Gastroesophageal sphincter (tissue), 4 donors: Measurements from ENCODE around the gene ERBB4. TPM values are rescaled to one million over a fixed set of nuclear protein-coding genes. Genes with fewer than 3 reads are reported as not detected.

Source experiments
- ATAC-seq: fragments of 150-250 bp; one replicate; pipeline ENCODE4 v1.9.1; 2016; ENCODE audit warnings: mild to moderate bottlenecking, moderate library complexity
- H3K27ac ChIP-seq, 4 donors: fragments of 200-600 bp; sonication (generic) in 3 of 4; 1 replicate in 3 of 4; 2 replicates in 1 of 4; pipeline ENCODE4 v1.5.1; 2016 to 2019
- H3K27me3 ChIP-seq: fragments of 200-600 bp; sonication (generic); one replicate; pipeline ENCODE4 v1.5.1; 2019
- H3K36me3 ChIP-seq, 2 donors: fragments of 200-600 bp; sonication (generic); one replicate each; pipeline ENCODE4 v1.5.1; 2019; ENCODE audit warnings: control low read depth in 1 of 2
- H3K4me1 ChIP-seq, 3 donors: fragments of 200-600 bp; sonication (generic); 1 replicate in 2 of 3; 2 replicates in 1 of 3; pipeline ENCODE4 v1.5.1; 2016 to 2019; ENCODE audit warnings: control low read depth in 2 of 3
- H3K4me3 ChIP-seq, 2 donors: fragments of 200-600 bp; sonication (generic); one replicate each; pipeline ENCODE4 v1.5.1; 2019; ENCODE audit warnings: mild to moderate bottlenecking in 1 of 2, moderate library complexity in 1 of 2
- H3K9me3 ChIP-seq, 3 donors: fragments of 200-600 bp; sonication (generic); one replicate each; pipeline ENCODE4 v1.5.1; 2017 to 2019; ENCODE audit warnings: control low read depth in 2 of 3
- CTCF ChIP-seq, 4 experiments: fragments of 200-600 bp in 2 of 4; fragments of 450-650 bp in 2 of 4; sonication (generic) in 1 of 4; IDR thresholded peaks; one replicate each; pipeline ENCODE4 v1.5.1; 2017 to 2019; ENCODE audit warnings: antibody characterized with exemption in 4 of 4, mild to moderate bottlenecking in 2 of 4, moderate library complexity in 2 of 4
- EP300 ChIP-seq: sonication (generic); formaldehyde crosslinking; IDR thresholded peaks from one replicate; pipeline ENCODE4 v1.6.1; 2017; ENCODE audit warnings: antibody characterized with exemption, mild to moderate bottlenecking
- POLR2A ChIP-seq, 2 donors: fragments of 450-650 bp; IDR thresholded peaks; one replicate each; pipeline ENCODE4 v1.6.1; 2017; ENCODE audit warnings: antibody characterized with exemption in 2 of 2, mild to moderate bottlenecking in 2 of 2, moderate library complexity in 1 of 2
- POLR2AphosphoS5 ChIP-seq: sonication (generic); formaldehyde crosslinking; IDR thresholded peaks from one replicate; pipeline ENCODE4 v1.6.1; 2017; ENCODE audit warnings: antibody characterized with exemption
- WGBS, 2 donors: methylation state at CpG; one replicate each; pipeline ENCODE4 v1.1.5; 2018; ENCODE audit warnings: low coverage in 1 of 2; 5-methylcytosine and 5-hydroxymethylcytosine counted together
- total RNA-seq, 4 donors: library from RNA; depleted of rRNA; stranded (reverse); fragments of >200 nt; gene quantifications; one replicate each; pipeline ENCODE4 v1.1.0, GENCODE V29; 2016

ERBB4 gene
- total RNA-seq, 4 donors from 2014 or later = 0.16 to 0.92 (median 0.50) TPM

GRCh38 chr2:212274215-212274614 is 264.4 kb downstream of the ERBB4 start:
- no peaks in the 10 kb centered on the region for H3K27me3 ChIP-seq
- H3K4me3 ChIP-seq = no peak overlapping the region
- TF ChIP-seq CTCF (IDR thresholded peaks at IDR 0.05) (no peak), POLR2A (IDR thresholded peaks at IDR 0.05) (no peak), EP300 (no peak)
- H3K27ac ChIP-seq = no peak overlapping the region
- H3K9me3 ChIP-seq = no peaks in the 10 kb centered on the region
- ATAC-seq = no peak
- H3K36me3 ChIP-seq = no peaks in the 10 kb centered on the region
- no peaks in the 10 kb centered on the region for H3K4me1 ChIP-seq
- 75 to 92% methylated on average over 2 of the region's 2 CpGs for whole genome bisulfite sequencing, 2 donors

- Histone ChIP-seq H3K4me1 (no peaks in the 10 kb centered on the region), H3K27ac (no peak overlapping the region), H3K27me3 (no peaks in the 10 kb centered on the region), H3K4me3 (no peak overlapping the region), H3K36me3 (no peaks in the 10 kb centered on the region), H3K9me3 (no peaks in the 10 kb centered on the region)
- TF ChIP-seq EP300 (no peak), CTCF (IDR thresholded peaks at IDR 0.05) (no peak), POLR2A (IDR thresholded peaks at IDR 0.05) (no peak), POLR2AphosphoS5 (no peak)
- no peak for ATAC-seq
- WGBS, 2 donors = 40 to 42% methylated on average over 3 of the region's 3 CpGs
Observed at GRCh38 chr2:212271583-212271982, 267.0 kb downstream of the ERBB4 start.

- 18 to 20% methylated on average over 1 of the region's 1 CpG for WGBS, 2 donors
- H3K4me3 ChIP-seq = no peak overlapping the region
- no peaks in the 10 kb centered on the region for H3K9me3 ChIP-seq
- TF ChIP-seq POLR2A (IDR thresholded peaks at IDR 0.05) = no peak
- no peak for TF ChIP-seq POLR2AphosphoS5
- TF ChIP-seq CTCF (IDR thresholded peaks at IDR 0.05) = no peak
- no peak for TF ChIP-seq EP300
- no peaks in the 10 kb centered on the region for H3K4me1 ChIP-seq
- no peaks in the 10 kb centered on the region for H3K27me3 ChIP-seq
- ATAC-seq = no peak
- no peaks in the 10 kb centered on the region for H3K36me3 ChIP-seq
- no peak overlapping the region for H3K27ac ChIP-seq
Observed at GRCh38 chr2:212269005-212269404, 269.6 kb downstream of the ERBB4 start.

GRCh38 chr2:212266297-212266696 is 272.3 kb downstream of the ERBB4 start:
- no peak for ATAC-seq
- 64 to 83% methylated on average over 1 of the region's 1 CpG for WGBS, 2 donors
- no peaks in the 10 kb centered on the region for H3K27me3 ChIP-seq
- no peaks in the 10 kb centered on the region for H3K36me3 ChIP-seq
- H3K27ac ChIP-seq = no peak overlapping the region
- H3K9me3 ChIP-seq = no peaks in the 10 kb centered on the region
- no peak overlapping the region for H3K4me3 ChIP-seq
- TF ChIP-seq POLR2AphosphoS5 (no peak), POLR2A (IDR thresholded peaks at IDR 0.05) (no peak), EP300 (no peak), CTCF (IDR thresholded peaks at IDR 0.05) (no peak)
- H3K4me1 ChIP-seq = no peaks in the 10 kb centered on the region

GRCh38 chr2:212265777-212266176 is 272.8 kb downstream of the ERBB4 start:
- H3K36me3 ChIP-seq = no peaks in the 10 kb centered on the region
- no peak for ATAC-seq

More at GRCh38 chr2:212265777-212266176, 272.8 kb downstream of the ERBB4 start:
- WGBS, 2 donors = 82 to 90% methylated on average over 3 of the region's 3 CpGs
- H3K27ac ChIP-seq = no peak overlapping the region
- no peak overlapping the region for H3K4me3 ChIP-seq
- H3K4me1 ChIP-seq = no peaks in the 10 kb centered on the region
- TF ChIP-seq POLR2AphosphoS5 = no peak
- TF ChIP-seq POLR2A (IDR thresholded peaks at IDR 0.05) = no peak
- TF ChIP-seq CTCF (IDR thresholded peaks at IDR 0.05) = no peak
- no peaks in the 10 kb centered on the region for H3K9me3 ChIP-seq
- H3K27me3 ChIP-seq = no peaks in the 10 kb centered on the region
